Measurements from ENCODE around the gene MARF1. TPM values are rescaled to one million over a fixed set of nuclear protein-coding genes. Genes with fewer than 3 reads are reported as not detected.
"Not testable (repeated sequence)": the region's sequence is repeated elsewhere in the genome, so short reads cannot be mapped to it uniquely, and the experiment has no call there.

The MARF1 gene
- total RNA-seq, 1 experiment from 2014 or later: 68.1 TPM

DNA sequence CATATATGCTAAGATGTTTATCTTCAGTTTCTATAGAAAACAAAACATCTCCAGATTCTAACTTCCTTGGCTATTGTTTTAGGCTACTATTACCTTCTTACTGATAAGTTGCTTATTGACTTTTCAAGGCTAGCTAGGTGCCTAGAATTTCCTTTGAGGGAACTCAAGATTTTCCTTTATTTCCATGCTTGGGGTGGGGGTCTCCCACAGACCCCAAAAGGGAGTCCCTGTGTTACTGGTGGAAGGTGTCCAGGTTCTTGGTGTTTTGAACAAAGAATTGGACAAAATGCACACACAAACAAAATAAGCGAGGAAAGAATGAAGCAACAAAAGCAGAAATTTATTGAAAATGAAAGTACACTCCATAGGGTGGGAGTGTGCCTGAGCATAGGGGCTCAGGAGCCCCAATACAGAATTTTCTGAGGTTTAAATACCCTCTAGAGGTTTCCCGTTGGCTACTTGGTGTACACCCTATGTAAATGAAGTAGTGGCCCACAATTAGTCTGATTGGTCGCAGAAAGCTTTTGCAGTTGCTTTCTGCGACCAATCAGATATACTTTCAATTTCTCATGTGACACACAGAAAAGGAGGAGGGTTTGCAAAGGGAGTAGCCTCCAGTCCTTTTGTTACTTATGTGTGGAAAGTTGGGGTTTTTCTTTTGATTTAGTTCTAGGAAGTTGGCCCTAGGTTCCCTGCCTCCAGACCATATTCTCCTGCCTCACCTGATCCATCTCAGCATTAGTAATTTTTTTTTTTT, 67.5 kb downstream of the MARF1 start:
- Histone ChIP-seq H3F3A (ENCODE audit: insufficient read depth, low read depth) (peaks cover 43% of the 10 kb centered on the region), H3K27me3 (ENCODE audit: insufficient read depth, low read depth) (no peaks in the 10 kb centered on the region), H4K20me1 (ENCODE audit: insufficient read depth) (no peaks in the 10 kb centered on the region), H3K9me3 (ENCODE audit: insufficient read depth, low read depth) (0 out of 2 replicates have a peak, but pooled peaks cover 4% of the 10 kb centered on the region), H3K4me1 (replicated peaks; ENCODE audit: insufficient read depth) (peaks cover 71% of the 10 kb centered on the region), H3K4me3 (no peak overlapping the region), H2AFZ (no peak overlapping the region), H3K27ac (peak overlapping the region; percentile 89), H3K9me2 (ENCODE audit: insufficient read depth) (no peaks in the 10 kb centered on the region), H3K79me2 (ENCODE audit: low read depth) (no peaks in the 10 kb centered on the region), H3K4me2 (peak overlapping the region; percentile 53), H3K36me3 (ENCODE audit: low read depth) (no peaks in the 10 kb centered on the region)
- POLR2A ChIA-PET (ENCODE audit: unreplicated experiment): no interaction called here
- CTCF ChIA-PET: no interaction called here
- no TSS peak for BruUV-seq (replicated peaks)
- intact Hi-C loops (cut with micrococcal nuclease; ENCODE audit: unreplicated experiment): no loop called here
- DNase-seq: no peak
- TF ChIP-seq CTCF (conservative IDR thresholded peaks at IDR 0.05) (no peak), EZH2 (IDR thresholded peaks at IDR 0.05; ENCODE audit: low read depth) (no peak)

DNA sequence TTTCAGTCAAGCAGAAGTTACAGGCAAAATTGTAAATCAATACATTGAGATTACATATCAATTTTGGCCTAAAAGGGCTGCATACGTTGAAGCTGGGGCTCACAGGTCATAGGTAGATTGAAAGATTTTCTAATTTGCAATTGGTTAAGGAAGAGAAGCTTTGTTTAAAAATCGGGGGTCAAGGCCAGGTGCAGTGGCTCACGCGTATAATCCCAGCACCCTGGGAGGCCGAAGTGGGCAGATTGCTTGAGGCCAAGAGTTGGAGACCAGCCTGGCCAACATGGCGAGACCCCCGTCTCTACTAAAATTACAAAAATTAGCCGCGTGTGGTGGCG, 68.4 kb downstream of the MARF1 start:
- intact Hi-C loops (cut with micrococcal nuclease; ENCODE audit: unreplicated experiment): no loop called here
- H3K79me2 ChIP-seq (ENCODE audit: low read depth): no peaks in the 10 kb centered on the region
- no peak for DNase-seq
- peaks cover 43% of the 10 kb centered on the region for H3F3A ChIP-seq (ENCODE audit: insufficient read depth, low read depth)
- no peaks in the 10 kb centered on the region for H3K27me3 ChIP-seq (ENCODE audit: insufficient read depth, low read depth)
- ChIA-PET CTCF (no interaction called here), POLR2A (ENCODE audit: unreplicated experiment) (no interaction called here)
- no peak overlapping the region for H3K4me2 ChIP-seq
- H3K4me1 ChIP-seq (replicated peaks; ENCODE audit: insufficient read depth): peaks cover 71% of the 10 kb centered on the region
- no peak overlapping the region for H3K27ac ChIP-seq
- no TSS peak for BruUV-seq (replicated peaks)
- TF ChIP-seq CTCF (conservative IDR thresholded peaks at IDR 0.05) (no peak), EZH2 (IDR thresholded peaks at IDR 0.05; ENCODE audit: low read depth) (no peak)
- no peaks in the 10 kb centered on the region for H3K36me3 ChIP-seq (ENCODE audit: low read depth)
- no peaks in the 10 kb centered on the region for H4K20me1 ChIP-seq (ENCODE audit: insufficient read depth)
- no peaks in the 10 kb centered on the region for H3K9me2 ChIP-seq (ENCODE audit: insufficient read depth)
- no peak overlapping the region for H2AFZ ChIP-seq
- 0 out of 2 replicates have a peak, but pooled peaks cover 5% of the 10 kb centered on the region for H3K9me3 ChIP-seq (ENCODE audit: insufficient read depth, low read depth)
- H3K4me3 ChIP-seq: no peak overlapping the region

- H3K9me3 ChIP-seq (ENCODE audit: insufficient read depth, low read depth); H3K4me3 ChIP-seq; BruUV-seq (replicated peaks); H3K79me2 ChIP-seq (ENCODE audit: low read depth); H3K9me2 ChIP-seq (ENCODE audit: insufficient read depth); H3K36me3 ChIP-seq (ENCODE audit: low read depth); CTCF ChIA-PET; DNase-seq; H4K20me1 ChIP-seq (ENCODE audit: insufficient read depth); H3K27me3 ChIP-seq (ENCODE audit: insufficient read depth, low read depth); H2AFZ ChIP-seq; intact Hi-C loops (cut with micrococcal nuclease; ENCODE audit: unreplicated experiment): not testable (repeated sequence)
- POLR2A ChIA-PET (ENCODE audit: unreplicated experiment): interaction anchor here (0.7 kb wide), 1 partner anchor 40 kb away, joined by 9 read pairs; no protein-coding TSS in a partner anchor
- H3F3A ChIP-seq (ENCODE audit: insufficient read depth, low read depth): peaks cover 43% of the 10 kb centered on the region
- H3K4me2 ChIP-seq: peak overlapping the region; percentile 50
- H3K4me1 ChIP-seq (replicated peaks; ENCODE audit: insufficient read depth): peaks cover 71% of the 10 kb centered on the region
- H3K27ac ChIP-seq: peak overlapping the region; percentile 79
These were observed 68.9 kb downstream of the MARF1 start for GRCh38 chr16:15573896-15574613.
